MM.1S (cell line): ENCODE data around the gene CDK6.

Experiments used
- EZH2 ChIP-seq: fragments of 300-600 bp; sonication (generic); optimal IDR thresholded peaks from 2 replicates; pipeline ENCODE3; 2017; ENCODE audit warnings: low read depth, mild to moderate bottlenecking, antibody characterized with exemption, low read length, mixed read lengths
- EZH2phosphoT487 ChIP-seq: fragments of 300-600 bp; sonication (generic); IDR thresholded peaks from 2 replicates; pipeline ENCODE4 v1.6.1; 2018; ENCODE audit warnings: antibody characterized with exemption, low read length
- TF ChIP-seq, protein P1 (sequence below): fragments of 300-600 bp; sonication (generic); IDR thresholded peaks from 2 replicates; pipeline ENCODE4 v1.5.1; 2016; ENCODE audit warnings: antibody characterized with exemption, low read length, mixed read lengths

DNA sequence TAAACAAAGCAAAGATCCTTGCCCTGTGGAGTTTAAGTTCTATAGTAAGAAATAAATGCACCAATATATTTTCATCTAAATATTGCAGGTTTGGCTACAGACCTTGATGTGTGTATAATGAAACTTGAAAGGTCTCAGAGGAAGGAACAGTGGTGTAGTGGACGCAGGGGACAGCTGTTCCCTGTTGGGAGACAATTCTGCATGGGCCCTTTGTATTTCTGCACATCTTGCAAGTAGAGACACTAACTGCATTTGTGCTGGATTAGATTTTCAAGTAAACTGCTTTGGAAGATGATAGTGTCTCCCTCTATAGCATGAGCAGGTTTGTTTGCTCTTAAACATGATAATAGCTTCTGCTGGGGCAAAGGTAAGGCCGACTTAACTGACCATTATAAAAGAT is 188.7 kb downstream of the CDK6 start:
- TF ChIP-seq, protein P1, sequence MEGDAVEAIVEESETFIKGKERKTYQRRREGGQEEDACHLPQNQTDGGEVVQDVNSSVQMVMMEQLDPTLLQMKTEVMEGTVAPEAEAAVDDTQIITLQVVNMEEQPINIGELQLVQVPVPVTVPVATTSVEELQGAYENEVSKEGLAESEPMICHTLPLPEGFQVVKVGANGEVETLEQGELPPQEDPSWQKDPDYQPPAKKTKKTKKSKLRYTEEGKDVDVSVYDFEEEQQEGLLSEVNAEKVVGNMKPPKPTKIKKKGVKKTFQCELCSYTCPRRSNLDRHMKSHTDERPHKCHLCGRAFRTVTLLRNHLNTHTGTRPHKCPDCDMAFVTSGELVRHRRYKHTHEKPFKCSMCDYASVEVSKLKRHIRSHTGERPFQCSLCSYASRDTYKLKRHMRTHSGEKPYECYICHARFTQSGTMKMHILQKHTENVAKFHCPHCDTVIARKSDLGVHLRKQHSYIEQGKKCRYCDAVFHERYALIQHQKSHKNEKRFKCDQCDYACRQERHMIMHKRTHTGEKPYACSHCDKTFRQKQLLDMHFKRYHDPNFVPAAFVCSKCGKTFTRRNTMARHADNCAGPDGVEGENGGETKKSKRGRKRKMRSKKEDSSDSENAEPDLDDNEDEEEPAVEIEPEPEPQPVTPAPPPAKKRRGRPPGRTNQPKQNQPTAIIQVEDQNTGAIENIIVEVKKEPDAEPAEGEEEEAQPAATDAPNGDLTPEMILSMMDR, result no peak
- no peak for TF ChIP-seq EZH2phosphoT487
- TF ChIP-seq EZH2, result no peak
